NCI-H2196 treated with DMSO at 0.1 percent for 48 hours (cell line): ENCODE results near the gene PRKN.
"Not testable (repeated sequence)": the region's sequence is repeated elsewhere in the genome, so short reads cannot be mapped to it uniquely, and the experiment has no call there.

ENCODE experiments used
- DNase-seq: peaks from one replicate; lab custom pipeline; 2025; ENCODE audit not compliant: unreplicated experiment; lab: John Stamatoyannopoulos, UW

PRKN gene

DNA sequence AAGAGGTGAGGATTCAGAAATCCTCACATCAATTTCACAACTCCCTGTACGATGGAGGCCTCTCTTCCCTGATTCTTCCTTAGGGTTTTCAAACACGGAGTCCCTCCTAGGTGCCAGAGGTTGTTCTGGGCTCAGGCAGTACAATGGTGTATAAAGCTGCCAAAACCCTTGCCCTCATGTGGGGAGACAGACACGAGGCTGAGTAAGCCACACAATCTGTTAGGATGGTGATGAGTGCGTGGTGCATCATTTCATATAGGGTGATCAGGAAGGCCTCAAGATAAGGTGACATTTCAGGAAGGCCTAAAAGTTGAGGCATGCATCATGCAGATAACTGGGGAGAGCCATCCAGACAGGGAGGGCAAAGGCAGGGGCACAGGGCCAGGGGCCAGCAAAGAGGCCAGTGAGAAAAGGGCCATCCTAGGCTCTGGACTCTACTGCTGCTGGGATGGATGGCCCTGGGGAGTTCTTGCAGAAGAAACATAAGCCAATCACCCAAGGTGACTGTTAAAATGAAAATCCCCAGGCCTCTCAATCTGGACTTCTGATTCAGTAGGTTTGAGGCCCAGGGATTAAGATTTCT is 186.5 kb downstream of the PRKN start:
- no peak for DNase-seq

DNA sequence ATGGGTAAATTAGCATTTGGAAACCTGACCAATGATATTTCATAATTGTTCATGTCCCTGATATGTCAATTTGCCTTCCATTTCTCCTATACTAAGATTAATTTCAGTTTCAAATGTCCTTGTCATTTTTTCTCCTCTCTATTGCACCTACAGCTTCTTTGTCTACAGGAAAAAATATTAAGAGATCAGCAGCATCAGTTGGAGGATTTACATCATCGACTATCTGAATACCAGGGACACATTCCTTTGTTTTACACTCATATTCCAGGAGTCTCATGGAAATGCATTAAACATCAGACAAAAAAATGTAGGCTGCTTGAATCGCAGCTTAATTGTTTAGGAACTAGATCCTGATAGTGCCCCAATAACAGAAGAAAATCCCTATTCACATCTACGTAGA is 188.2 kb downstream of the PRKN start:
- no peak for DNase-seq

DNA sequence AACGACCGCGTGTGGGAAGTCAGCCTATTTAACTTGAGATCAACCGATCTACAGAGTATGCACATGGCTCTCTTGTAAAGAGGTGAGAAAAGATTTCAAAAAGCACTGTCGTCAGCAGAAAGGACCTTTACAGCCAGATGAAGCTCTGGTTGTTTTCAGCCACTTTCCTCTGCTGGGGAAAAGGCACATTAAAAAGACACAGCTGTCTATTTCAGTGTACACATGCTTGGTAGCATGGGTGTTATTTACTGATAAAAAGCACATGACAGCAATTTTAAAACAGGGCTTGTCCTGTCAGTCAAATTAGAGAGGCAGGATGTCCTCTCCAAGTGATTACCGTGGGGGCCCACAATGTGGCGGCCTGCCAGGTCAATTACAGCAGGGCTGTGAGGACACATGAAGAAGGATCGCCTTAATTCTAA is 188.9 kb downstream of the PRKN start:
- no peak for DNase-seq

DNA sequence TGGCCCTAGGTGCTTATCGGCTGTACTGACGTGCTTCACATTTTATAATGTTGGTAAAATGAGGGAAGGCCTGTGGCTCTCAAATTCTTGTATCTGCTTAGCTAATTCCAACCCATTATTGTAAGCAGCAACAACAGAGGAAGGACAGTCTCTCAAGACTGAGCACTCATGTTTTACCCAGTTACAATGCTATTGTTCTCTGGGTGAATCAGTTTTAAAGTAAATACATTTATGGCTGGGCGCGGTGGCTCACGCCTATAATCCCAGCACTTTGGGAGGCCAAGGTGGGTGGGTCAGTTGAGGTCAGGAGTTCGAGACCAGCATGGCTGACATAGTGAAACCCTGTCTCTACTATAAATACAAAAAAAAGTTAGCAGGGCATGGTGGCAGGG is 194.6 kb downstream of the PRKN start:
- no peak for DNase-seq

DNA sequence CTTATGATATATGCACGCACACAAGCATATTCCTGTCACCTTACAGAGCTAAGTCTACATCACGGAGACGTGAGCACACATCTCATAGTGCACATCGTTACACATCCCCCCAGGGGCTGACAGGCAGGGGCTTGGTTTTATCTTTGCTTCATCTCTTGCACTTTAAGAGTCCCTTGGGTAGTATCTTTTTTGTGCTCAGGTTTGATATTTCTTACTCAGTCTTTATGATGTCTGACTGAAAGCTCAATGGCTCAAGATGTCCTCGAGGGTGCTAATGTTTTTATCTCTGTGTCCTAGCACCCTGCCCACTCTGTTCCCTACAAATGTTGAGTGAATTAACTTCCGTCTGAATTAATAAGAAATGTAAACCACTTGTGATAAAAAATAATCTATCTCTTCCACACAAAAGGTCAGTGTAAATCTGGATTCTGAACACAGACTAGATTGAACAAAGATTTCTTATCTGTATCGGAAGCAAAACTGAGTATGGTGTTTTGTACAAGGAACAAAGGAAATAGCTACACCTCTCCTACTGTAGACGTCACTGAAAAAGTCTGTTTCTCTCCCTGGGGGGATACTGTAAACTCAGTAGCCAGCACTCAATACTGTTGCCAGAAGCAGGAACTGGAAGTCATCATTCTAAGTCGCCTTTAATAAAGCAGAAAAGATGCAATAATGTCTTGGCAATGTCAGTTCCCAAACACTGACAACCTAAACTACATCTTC is 195.1 kb downstream of the PRKN start:
- no peak for DNase-seq

DNA sequence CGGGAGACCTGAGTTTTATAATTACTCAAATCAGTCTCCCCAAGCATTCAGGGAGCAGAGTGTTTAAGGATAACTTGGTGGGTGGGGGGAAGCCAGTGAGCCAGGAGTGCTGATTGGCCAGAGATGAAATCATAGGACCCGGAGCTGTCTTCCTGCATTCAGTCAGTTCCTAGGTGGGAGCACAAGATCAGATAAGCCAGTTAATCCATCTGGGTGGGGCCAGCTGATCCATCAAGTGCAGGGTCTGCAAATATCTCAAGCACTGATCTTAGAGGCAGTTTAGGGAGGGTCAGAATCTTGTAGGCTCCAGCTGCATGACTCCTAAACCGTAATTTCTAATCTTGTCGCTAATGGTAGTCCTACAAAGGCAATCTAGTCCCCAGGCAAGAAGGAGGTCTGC is 196.2 kb downstream of the PRKN start:
- not testable (repeated sequence) for DNase-seq

DNA sequence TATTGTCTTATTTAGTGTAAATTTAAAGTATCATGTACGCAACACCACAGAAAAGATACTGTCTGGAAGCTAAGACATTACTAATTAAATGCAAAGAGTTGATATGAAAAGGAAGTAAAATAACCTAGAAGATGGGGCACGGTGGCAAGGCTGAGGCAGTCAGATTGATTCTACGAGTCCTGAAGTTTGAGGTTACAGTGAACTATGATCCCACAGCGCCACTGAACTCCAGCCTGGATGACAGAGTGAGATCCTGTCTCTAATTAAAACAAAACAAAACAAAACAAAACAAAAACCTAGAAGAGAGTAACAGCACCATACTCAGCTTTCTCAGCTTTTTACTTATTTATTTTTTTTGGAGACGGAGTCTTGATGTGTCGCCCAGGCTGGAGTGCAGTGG is 199.0 kb downstream of the PRKN start:
- DNase-seq, result no peak

DNA sequence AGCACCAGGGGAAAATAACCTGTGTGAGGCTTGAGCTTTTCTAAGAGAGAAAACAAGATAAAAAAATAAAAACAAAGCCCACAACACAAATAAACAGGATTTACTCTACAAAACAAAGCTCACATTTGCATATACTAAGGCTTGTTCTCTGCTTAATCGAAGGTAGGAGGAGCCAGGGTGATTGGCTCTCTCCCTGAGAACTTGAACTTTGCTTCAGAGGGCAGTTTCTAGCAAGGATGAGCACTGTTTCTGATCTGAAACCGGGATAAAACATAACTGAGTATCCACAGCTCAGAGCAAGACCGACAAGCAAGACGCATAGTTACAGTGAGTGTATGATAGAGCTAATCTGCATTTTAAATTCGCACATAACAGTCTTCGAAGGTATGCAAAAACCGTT is 200.6 kb downstream of the PRKN start:
- no peak for DNase-seq

DNA sequence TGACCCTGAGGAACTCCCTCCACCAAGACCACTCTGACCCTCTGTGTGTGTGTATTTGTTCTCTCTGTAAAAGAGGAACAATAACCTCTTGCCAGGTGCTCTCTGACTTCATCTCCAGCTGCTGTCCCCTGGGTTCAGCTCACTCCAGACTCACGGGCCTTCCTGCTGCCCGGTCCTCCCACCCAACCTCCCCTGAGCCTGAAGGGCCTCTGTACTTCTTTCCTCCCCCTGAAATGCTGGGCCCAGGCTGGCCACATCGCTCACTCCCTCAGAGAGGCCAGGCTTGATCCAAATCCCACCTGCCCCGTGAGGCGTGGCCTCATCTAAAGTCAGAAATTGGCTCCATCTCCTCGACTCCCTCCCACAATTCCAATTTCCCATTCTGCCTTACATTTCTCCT is 202.4 kb downstream of the PRKN start:
- no peak for DNase-seq

DNA sequence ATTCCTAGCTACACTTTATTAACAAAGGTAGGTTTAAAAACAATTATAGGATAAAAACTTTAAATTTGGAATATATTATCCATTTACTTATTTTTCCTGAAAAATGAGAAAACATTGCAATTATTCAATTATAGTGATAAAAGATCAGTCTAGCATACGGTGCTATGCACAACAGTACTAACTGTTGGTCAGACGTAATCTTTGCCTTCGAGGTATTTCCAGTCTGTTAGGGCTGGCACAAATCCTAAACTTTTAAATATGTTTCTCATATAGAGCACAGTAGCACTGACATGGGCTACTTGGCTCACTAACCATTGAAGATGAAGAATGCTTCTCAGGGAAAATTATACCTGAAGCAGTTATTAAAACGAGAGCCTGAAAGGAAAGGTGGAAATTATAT is 214.8 kb downstream of the PRKN start:
- no peak for DNase-seq

DNA sequence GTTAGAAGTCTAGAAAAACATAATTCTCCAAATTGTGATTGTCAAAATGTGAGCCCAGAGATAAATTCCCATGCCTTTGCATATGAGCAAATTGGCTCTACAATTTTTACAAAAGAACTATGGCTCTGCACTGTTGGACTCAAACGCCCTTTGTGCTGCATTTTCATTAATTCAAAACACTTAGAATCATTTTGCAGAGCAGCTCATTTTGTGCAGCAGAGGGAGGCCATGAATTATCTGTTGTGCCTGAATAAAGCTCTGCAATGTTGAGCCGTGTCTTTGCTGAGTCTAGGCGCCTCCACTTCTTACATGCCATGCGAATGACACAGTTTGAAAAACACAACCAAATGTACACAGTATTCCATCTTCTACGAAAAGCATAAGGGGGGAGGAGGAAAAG is 230.2 kb downstream of the PRKN start:
- no peak for DNase-seq

DNA sequence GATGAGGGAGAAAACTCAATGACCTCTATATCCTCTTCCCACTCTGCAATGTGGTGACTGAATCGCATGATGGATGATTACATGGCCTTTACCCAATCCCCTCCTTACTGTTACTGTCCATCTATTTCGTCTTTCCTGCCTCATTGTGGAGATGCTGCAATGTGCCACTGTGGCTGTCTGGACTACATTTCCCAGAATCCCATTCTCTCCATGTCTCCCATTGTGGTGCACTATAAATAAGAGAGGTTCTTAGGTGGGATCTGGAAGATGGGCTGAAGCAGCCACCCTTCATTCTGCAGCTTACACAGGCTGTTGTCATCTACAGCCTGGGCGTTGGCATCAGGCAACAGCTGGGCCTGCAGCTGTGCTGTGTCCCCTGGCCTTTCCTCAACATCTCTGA is 233.6 kb downstream of the PRKN start:
- DNase-seq, result no peak

DNA sequence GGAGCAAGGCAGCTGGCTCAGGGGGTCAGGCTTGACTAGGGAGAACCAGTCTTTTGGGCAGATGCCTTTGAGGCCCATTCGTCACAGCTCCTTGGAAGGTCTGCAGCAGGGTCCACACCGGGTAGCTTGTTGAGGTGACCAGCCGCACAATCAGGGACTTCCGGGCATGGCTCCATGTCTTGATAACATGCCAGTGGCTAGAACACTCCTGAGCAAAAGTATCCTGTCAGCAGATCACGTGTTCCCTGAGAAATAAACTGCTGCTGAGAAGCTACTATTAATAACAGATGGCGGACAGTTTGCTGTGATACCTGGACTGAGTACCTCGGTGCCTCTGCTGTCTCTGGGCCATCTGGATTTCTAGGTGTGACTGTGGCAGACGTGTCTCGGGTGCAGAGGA is 235.9 kb downstream of the PRKN start:
- no peak for DNase-seq

DNA sequence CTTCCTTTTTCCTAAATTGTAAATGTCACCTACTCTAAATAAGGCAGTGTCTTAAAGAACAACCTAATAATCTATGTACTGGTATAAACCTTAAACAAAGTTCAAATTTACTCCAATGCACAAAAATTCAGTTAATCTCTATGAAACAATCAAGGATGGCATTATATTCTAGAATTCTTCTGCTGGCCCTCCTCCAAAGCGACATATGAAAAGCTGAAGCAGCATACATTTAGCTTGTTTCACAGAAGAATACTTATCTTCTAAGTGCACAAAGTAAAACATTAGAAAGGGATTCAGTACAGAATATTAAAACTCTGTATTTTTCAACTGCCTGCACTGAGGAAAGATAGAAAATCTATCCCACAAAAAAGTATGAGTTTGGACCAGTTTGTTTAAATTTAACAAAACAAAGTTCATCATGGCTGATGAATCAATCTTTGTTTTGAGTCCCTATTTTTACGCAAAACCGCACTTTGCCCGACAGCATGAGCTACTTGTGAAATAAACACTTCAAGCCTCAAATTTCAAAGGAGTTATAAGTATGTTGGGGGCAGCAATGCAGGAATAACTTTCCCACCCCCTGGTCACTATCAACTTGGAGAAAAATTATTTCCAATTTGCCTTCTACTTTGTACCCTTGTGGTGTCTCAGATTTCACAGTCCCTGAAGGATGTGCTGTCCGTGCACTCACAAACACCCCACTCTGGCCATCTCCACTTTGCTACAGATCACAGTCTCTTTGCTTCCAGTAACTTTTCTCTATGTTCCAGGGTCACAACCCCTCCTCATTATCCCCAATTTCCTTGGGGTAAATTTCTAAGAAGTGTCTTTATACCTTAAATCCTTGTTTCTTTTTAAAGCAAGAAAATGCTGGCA is 238.2 kb downstream of the PRKN start:
- no peak for DNase-seq

DNA sequence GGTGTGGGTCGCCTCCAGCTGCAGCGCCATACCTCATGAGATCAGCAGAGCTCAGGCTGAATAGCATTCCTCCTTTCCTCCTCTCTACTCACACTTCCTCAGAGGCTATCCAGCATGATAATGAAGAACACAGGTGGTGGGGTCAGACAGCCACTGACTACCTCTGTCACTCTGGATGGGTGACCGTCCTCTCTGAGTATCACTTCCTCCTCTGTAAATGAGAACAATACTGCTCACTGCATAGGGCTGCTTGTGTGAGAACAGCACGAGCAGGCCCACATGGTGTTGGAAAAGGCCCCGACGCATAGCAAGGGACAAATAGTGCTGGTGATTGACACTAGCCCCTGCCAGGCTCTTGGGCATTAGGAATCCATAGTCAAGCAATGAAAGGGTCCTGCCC is 239.1 kb downstream of the PRKN start:
- DNase-seq, result no peak

DNA sequence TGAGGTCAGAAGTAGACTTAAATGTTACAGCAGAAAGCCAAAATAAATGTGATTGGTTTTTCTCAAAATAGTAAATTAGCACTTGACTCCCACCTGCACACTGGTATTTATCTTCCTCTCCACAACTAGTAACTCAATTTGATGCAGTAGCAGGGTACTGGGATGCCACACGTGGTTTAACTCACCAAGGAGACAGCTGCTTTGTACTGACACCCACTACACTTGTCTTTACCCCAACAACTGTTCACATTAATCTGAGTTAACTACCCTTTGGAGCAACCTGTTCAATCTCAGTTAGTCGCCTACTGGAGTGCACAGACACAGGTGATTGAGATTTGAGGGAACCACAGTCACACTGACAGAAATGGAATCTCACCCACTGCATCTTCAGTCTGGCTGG is 242.1 kb downstream of the PRKN start:
- no peak for DNase-seq

DNA sequence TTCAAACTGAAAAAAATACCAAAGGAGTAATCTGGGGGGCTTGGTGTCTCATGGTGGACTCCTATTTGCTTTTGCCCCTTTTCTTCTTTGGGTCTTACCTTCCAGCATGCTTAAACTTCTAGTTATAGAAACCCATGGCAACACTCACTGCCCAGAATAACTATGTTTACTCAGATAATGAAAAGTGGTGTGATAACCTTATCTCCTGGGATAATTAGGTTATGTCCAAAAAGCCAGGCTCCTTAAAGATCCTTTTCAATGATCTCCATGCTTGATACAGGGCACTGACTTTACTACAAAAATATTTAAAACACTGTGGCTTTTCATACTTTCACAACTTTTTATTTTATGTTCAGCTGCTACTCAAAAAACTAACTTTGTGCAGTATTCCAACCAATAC is 245.6 kb downstream of the PRKN start:
- no peak for DNase-seq

DNA sequence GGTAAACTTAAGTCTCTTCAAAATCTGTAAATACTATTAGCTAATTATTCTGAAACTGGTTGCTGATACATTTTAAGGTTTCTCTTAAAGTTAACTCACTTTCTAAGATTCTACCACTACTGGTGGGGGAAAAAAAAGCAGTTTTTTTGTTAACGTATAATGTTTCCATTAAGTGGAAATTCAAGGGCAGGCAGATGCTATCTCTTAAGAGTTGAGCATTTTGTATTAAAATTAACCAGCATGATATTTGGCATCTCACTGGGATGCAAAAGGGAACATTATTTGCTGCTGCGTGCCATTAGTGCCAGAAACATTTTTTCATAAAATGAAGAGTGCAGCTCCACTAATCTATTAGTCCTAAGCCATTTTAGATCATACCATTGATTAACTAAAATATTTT is 246.2 kb downstream of the PRKN start:
- DNase-seq, result no peak

DNA sequence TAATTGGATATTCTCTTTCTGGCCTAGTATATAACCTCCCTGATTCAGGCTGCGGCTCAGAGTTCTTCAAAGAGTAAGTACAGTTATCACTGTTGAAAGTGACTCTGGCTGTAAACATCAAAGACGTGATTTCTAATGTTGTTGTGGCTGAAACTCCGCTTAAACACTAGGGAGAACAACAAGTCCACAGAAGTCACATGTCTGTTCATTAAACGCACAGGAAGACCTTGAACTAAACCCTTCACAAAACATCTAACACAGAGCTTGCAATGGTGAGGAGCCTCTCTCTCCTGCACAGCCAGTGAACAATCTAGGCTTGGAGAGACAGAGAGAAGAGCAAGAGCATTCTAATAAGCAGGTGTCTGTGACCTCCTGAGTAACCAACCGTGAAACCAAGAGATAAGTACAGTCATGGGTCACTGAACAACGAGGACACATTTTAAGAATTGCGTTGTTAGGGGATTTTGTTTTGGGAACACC is 249.3 kb downstream of the PRKN start:
- no peak for DNase-seq

DNA sequence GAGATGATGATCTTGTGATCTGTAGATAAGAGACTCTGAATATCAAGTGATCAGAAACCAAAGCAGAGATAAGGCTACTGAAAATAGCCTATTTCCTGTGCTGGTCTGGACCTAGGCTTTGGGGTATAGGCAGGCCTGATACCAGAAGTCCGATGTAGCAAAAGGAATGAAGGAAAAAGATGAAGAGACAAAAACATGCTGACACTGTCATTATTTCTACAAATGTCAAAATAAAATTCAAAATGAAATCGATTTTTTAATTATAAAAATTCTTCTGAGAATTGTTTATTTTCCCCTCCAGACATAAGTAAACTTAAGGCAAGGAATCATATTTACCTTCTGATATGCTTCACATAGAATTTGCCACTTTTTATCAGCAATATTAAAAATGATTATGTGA is 252.8 kb downstream of the PRKN start:
- DNase-seq, result no peak

DNA sequence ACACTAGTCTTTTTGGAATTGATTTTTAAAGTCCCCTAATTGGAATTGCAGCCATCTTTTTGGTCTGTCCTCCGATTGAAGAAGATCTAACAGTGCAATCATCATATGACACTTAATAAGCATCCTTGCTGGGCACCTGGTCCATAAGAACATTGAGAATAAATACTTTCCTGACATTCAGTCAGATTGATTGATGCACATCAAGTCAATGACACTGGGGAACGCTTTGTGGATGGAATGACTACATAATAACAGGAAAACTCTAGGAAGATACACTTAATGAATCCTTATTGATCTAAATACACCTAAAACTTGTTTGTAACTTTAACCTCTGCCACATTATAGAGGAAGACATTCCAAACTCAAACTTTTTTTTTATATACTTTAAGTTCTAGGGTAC is 255.7 kb downstream of the PRKN start:
- DNase-seq, result no peak

DNA sequence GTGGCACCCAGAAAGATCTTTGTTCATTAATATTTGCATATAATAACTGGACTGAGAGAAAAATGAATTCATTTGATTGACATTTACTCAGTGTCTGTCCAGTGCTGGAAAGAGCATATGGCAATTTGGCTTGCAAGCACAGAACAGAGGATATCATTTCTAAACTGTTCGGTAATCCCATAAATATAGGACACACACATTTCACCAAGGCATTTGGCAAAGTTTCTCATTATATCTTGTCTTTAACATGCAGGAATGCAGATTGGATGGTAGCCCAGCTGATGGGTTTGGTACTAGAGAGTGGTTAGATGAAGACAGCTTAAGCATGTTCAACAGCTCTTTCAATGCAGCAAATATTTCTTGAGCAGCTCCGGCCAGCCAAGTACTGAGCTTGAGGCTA is 259.2 kb downstream of the PRKN start:
- no peak for DNase-seq
